Progenitor cell of endocrine pancreas (in vitro differentiated cells): Measurements from ENCODE around the gene TRIM67. TPM values are rescaled to one million over a fixed set of nuclear protein-coding genes. Genes with fewer than 3 reads are reported as not detected.

Experiments used
- DNase-seq: peaks from one replicate; pipeline ENCODE4 v3.0.0; 2021; ENCODE audit warnings: low spot score; ENCODE audit not compliant: unreplicated experiment
- H3K27ac Mint-ChIP-seq: 2 replicates; pipeline ENCODE4 v1.8.0; 2021; ENCODE audit warnings: mild to moderate bottlenecking, moderate library complexity, mixed read lengths
- H3K27me3 Mint-ChIP-seq: 2 replicates; pipeline ENCODE4 v1.8.0; 2021; ENCODE audit warnings: mixed read lengths
- H3K36me3 Mint-ChIP-seq: 2 replicates; pipeline ENCODE4 v1.8.0; 2022; ENCODE audit warnings: mixed read lengths; ENCODE audit not compliant: insufficient read depth
- H3K4me1 Mint-ChIP-seq: 2 replicates; pipeline ENCODE4 v1.8.0; 2021; ENCODE audit warnings: low read depth, mixed read lengths
- H3K4me3 Mint-ChIP-seq: 2 replicates; pipeline ENCODE4 v1.8.0; 2021; ENCODE audit warnings: low read depth, mild to moderate bottlenecking, moderate library complexity, mixed read lengths
- H3K9me3 Mint-ChIP-seq: 2 replicates; pipeline ENCODE4 v1.8.0; 2021; ENCODE audit warnings: low read depth, mixed read lengths
- total RNA-seq: library from RNA; stranded (reverse); gene quantifications from 2 replicates; pipeline ENCODE4 v1.2.1, GENCODE V29; 2021
- TF ChIP-seq, protein P1 (sequence below): fragments of 200-600 bp; sonication (generic); IDR thresholded peaks from one replicate; pipeline ENCODE4 v1.5.0; 2021; ENCODE audit warnings: antibody characterized with exemption, mild to moderate bottlenecking; ENCODE audit not compliant: unreplicated experiment

Gene TRIM67
- total RNA-seq, 1 donor from 2014 or later = 0.05 TPM

DNA sequence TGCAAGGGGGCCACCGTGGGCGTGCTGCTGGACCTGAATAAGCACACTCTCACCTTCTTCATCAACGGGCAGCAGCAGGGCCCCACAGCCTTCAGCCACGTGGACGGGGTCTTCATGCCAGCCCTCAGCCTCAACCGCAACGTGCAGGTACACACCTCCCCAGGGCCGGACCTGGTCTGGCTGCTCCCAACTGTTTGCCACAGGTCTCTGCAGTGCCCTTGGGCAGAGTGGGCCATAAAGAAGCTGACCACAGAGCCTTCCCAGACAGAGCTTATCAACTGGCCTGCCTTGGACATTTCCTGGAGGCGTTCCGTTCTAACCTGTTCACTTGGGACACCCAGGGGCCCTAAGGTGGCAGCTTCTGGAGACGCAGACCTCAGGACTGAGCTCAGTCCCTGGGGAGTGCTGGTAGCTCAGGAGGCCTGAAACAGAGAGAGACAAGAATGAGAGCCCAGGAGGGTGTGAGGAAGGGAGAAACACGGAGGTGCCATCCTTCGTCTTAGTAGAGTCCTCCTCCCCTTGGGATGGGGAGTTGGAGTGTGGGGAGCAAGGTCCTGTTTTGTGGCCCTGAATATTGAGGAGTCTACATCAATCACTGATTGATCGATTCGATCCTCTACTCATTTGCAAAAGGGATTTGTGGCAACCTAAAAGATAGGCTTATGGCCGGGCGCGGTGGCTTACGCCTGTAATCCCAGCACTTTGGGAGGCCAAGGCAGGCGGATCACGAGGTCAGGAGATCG is 52.1 kb downstream of the TRIM67 start:
- Mint-ChIP-seq H3K4me1 (peaks cover 21% of the 10 kb centered on the region), H3K27ac (no peak overlapping the region), H3K27me3 (peaks cover 3% of the 10 kb centered on the region), H3K9me3 (no peaks in the 10 kb centered on the region), H3K36me3 (no peaks in the 10 kb centered on the region), H3K4me3 (no peak overlapping the region)
- no peak for DNase-seq
- TF ChIP-seq, protein P1, sequence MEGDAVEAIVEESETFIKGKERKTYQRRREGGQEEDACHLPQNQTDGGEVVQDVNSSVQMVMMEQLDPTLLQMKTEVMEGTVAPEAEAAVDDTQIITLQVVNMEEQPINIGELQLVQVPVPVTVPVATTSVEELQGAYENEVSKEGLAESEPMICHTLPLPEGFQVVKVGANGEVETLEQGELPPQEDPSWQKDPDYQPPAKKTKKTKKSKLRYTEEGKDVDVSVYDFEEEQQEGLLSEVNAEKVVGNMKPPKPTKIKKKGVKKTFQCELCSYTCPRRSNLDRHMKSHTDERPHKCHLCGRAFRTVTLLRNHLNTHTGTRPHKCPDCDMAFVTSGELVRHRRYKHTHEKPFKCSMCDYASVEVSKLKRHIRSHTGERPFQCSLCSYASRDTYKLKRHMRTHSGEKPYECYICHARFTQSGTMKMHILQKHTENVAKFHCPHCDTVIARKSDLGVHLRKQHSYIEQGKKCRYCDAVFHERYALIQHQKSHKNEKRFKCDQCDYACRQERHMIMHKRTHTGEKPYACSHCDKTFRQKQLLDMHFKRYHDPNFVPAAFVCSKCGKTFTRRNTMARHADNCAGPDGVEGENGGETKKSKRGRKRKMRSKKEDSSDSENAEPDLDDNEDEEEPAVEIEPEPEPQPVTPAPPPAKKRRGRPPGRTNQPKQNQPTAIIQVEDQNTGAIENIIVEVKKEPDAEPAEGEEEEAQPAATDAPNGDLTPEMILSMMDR = no peak

DNA sequence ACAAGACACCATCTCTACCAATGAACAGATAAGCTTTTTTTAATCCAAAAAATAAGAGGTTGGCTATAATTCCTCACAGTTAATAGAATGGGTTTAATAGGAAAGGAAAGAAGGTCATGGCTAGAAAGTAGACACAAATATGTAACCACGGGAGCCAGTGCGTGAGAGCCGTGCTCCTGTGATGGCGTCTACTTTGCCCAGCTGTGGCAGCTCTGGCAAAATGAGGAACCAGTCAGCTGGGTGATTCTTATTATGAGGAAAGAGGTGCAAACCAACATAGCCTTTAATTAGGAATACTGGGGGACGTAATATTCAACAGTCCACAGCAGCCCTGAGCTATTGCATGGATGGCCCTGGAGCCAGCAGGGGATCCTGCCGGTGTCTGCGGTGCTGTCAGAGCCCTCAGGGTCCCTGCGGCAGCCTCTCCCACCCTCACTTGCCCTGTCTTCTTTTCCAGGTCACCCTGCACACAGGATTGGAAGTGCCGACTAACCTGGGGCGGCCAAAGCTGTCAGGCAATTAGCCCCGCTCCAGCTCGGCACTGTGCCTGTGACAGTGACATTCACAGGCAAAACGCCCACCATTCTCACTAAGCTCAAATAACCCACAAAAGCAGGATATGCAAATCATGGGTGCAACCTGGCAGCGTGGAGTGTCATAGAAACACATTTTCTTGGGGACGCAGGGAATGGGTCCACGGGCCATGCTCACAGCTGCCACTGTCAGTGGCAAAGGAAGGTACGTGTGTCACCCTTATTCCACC is 53.2 kb downstream of the TRIM67 start:
- peaks cover 26% of the 10 kb centered on the region for H3K4me1 Mint-ChIP-seq
- H3K36me3 Mint-ChIP-seq = no peaks in the 10 kb centered on the region
- TF ChIP-seq, protein P1 = no peak
- H3K27me3 Mint-ChIP-seq = peaks cover 3% of the 10 kb centered on the region
- H3K27ac Mint-ChIP-seq = no peak overlapping the region
- H3K9me3 Mint-ChIP-seq = no peaks in the 10 kb centered on the region
- DNase-seq = no peak
- no peak overlapping the region for H3K4me3 Mint-ChIP-seq

DNA sequence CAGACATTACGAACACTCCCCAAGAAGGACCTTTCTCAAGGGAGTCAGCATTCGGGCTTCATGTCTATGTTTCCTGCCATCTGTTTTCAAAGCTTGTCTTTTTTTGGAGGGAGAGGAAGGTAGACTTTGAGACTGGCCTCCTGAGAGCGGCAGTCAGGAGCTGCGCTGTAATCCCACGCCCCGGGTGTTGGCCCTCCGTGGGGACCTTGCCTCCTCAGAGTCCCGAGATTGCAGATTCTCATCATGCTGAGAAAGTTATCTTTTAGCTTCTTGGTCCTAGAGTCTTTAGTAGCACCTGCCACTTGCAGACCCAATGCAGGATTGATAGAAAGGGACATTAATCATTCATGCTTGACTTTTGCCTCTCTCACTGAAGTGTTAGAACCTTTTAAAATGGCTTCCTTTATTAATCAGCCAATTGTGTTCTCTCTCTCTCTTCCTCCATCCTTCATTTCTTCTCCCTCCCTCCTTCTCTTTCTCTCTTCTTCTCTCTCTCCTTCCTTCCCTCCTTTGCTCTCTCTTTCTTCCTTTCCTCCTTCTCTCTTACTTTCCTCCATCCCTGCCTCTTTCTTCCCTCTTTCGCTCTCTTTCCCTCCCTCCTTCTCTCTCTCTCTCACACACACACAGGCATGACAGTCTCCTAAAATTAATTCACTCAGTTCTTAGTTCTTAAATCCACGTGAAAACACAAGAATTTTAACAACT is 54.0 kb downstream of the TRIM67 start:
- H3K27ac Mint-ChIP-seq = peak overlapping the region; percentile 2
- H3K4me1 Mint-ChIP-seq = peaks cover 29% of the 10 kb centered on the region
- TF ChIP-seq, protein P1 = no peak
- peaks cover 3% of the 10 kb centered on the region for H3K27me3 Mint-ChIP-seq
- no peak overlapping the region for H3K4me3 Mint-ChIP-seq
- no peak for DNase-seq
- no peaks in the 10 kb centered on the region for H3K36me3 Mint-ChIP-seq
- no peaks in the 10 kb centered on the region for H3K9me3 Mint-ChIP-seq

DNA sequence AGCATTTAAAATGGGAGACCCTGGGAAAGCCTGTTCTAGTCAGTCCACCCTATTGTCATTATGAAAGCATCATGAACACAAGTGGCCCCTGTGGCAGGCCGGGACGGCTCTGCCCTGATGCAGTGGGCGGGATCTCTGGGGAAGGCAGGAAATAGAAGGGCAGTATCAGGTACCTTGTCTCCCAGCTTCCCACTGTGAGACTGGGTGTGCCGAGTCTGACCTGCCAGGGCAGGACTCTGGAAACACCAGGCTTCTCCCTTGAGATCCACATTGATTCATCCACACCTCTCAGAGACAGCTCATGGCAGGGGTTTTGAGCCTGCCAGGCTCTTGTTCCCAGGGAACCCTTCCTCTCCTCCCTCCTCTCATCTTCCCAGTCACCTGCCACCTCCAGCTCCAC is 54.6 kb downstream of the TRIM67 start:
- Mint-ChIP-seq H3K36me3 (no peaks in the 10 kb centered on the region), H3K27ac (peak overlapping the region; percentile 2), H3K9me3 (no peaks in the 10 kb centered on the region), H3K4me1 (peaks cover 27% of the 10 kb centered on the region), H3K27me3 (peaks cover 3% of the 10 kb centered on the region), H3K4me3 (no peak overlapping the region)
- TF ChIP-seq, protein P1 = no peak
- DNase-seq = no peak

DNA sequence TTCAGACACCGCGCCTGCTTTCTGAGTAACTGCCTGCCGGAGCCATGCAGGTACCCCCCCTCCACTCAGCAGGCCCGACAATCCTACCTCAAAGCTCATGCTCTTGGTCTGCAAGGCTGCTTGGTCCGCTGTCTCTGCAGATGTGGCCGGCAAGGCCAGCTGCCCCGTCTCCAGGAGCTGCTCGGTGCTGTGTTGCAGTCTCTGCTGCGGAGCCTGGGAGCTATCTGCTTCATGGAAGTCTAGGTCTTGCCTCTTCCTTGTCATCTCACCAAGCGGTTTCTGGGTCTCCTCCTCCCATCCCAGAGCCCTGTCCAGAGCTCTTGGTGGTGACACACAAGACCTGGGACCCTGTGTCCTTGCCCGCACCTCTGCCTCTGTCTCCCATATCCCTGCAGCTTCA is 55.2 kb downstream of the TRIM67 start:
- Mint-ChIP-seq H3K36me3 (no peaks in the 10 kb centered on the region), H3K9me3 (no peaks in the 10 kb centered on the region), H3K27me3 (peaks cover 3% of the 10 kb centered on the region), H3K4me3 (no peak overlapping the region), H3K27ac (no peak overlapping the region), H3K4me1 (peaks cover 25% of the 10 kb centered on the region)
- no peak for DNase-seq
- TF ChIP-seq, protein P1 = no peak
